Mesendoderm (in vitro differentiated cells): ENCODE results near the gene RAB6C.
"Not testable (repeated sequence)": the region's sequence is repeated elsewhere in the genome, so short reads cannot be mapped to it uniquely, and the experiment has no call there.

Source experiments
- DNase-seq: peaks from one replicate; pipeline ENCODE4 v3.0.0; 2013
- H2AK5ac ChIP-seq: 2 replicates; pipeline ENCODE4 v1.6.1; 2013; ENCODE audit warnings: low read length, inconsistent platforms
- H2BK120ac ChIP-seq: 2 replicates; pipeline ENCODE4 v1.6.1; 2013; ENCODE audit warnings: low read depth, mild to moderate bottlenecking, low read length, moderate library complexity, mixed read lengths
- H2BK15ac ChIP-seq: replicated peaks from 2 replicates; pipeline ENCODE4 v1.6.1; 2013; ENCODE audit warnings: low read depth, mild to moderate bottlenecking, moderate library complexity
- H2BK5ac ChIP-seq: 2 replicates; pipeline ENCODE4 v1.6.1; 2013; ENCODE audit warnings: low read length, inconsistent platforms
- H3K18ac ChIP-seq: 2 replicates; pipeline ENCODE4 v1.6.1; 2013; ENCODE audit warnings: mild to moderate bottlenecking, low read length, mixed read lengths
- H3K23ac ChIP-seq: one replicate; pipeline ENCODE4 v1.6.1; 2013; ENCODE audit warnings: low read length
- H3K27ac ChIP-seq: 2 replicates; pipeline ENCODE4 v1.5.1; 2013; ENCODE audit warnings: low read depth, mild to moderate bottlenecking, inconsistent platforms, low read length, moderate library complexity
- H3K27me3 ChIP-seq: 2 replicates; pipeline ENCODE4 v1.6.1; 2013; ENCODE audit warnings: low read length, control low read depth, mild to moderate bottlenecking, inconsistent platforms; ENCODE audit not compliant: insufficient read depth, poor library complexity
- H3K36me3 ChIP-seq: 2 replicates; pipeline ENCODE4 v1.6.1; 2013; ENCODE audit warnings: low read length, inconsistent platforms; ENCODE audit not compliant: control insufficient read depth, insufficient read depth
- H3K4ac ChIP-seq: one replicate; pipeline ENCODE4 v1.6.1; 2013; ENCODE audit warnings: low read depth, mild to moderate bottlenecking, low read length, moderate library complexity
- H3K4me1 ChIP-seq: 2 replicates; pipeline ENCODE4 v1.6.1; 2013; ENCODE audit warnings: low read depth, low read length, inconsistent platforms; ENCODE audit not compliant: control insufficient read depth
- H3K4me2 ChIP-seq: 2 replicates; pipeline ENCODE4 v1.6.1; 2013; ENCODE audit warnings: low read length
- H3K4me3 ChIP-seq: 2 replicates; pipeline ENCODE4 v1.5.1; 2013; ENCODE audit warnings: mild to moderate bottlenecking, low read length
- H3K56ac ChIP-seq: one replicate; pipeline ENCODE4 v1.6.1; 2013; ENCODE audit warnings: low read length
- H3K79me1 ChIP-seq: 2 replicates; pipeline ENCODE4 v1.6.1; 2013; ENCODE audit warnings: low read length, inconsistent platforms
- H3K79me2 ChIP-seq: 2 replicates; pipeline ENCODE4 v1.6.1; 2013; ENCODE audit warnings: mild to moderate bottlenecking, low read length; ENCODE audit not compliant: control insufficient read depth, insufficient read depth
- H3K9ac ChIP-seq: 2 replicates; pipeline ENCODE4 v1.6.1; 2013; ENCODE audit warnings: low read length, inconsistent platforms
- H4K5ac ChIP-seq: one replicate; pipeline ENCODE4 v1.6.1; 2013; ENCODE audit warnings: low read length
- H4K8ac ChIP-seq: one replicate; pipeline ENCODE4 v1.6.1; 2013; ENCODE audit warnings: low read depth, mild to moderate bottlenecking, control low read depth, low read length, moderate library complexity
- WGBS: extraction: QIAGEN DNeasy Blood & Tissue Kit; methylation state at CpG from one replicate; pipeline ENCODE4 v1.1.7; 2013; ENCODE audit warnings: low lambda C conversion rate, missing lambda C conversion rate; ENCODE audit not compliant: insufficient coverage; ENCODE audit errors: extremely low coverage; 5-methylcytosine and 5-hydroxymethylcytosine counted together

The RAB6C gene

DNA sequence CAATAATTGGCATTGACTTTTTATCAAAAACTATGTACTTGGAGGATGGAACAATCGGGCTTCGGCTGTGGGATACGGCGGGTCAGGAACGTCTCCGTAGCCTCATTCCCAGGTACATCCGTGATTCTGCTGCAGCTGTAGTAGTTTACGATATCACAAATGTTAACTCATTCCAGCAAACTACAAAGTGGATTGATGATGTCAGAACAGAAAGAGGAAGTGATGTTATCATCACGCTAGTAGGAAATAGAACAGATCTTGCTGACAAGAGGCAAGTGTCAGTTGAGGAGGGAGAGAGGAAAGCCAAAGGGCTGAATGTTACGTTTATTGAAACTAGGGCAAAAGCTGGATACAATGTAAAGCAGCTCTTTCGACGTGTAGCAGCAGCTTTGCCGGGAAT lies 780 bp downstream of the RAB6C start:
- not testable (repeated sequence) for H4K5ac ChIP-seq, H3K9ac ChIP-seq, H3K27me3 ChIP-seq, H3K56ac ChIP-seq, H2BK5ac ChIP-seq, H3K4me3 ChIP-seq, H3K23ac ChIP-seq, H3K27ac ChIP-seq, H2BK15ac ChIP-seq, H3K4ac ChIP-seq, H3K36me3 ChIP-seq, H4K8ac ChIP-seq, H3K4me1 ChIP-seq, H3K4me2 ChIP-seq, H2AK5ac ChIP-seq, H3K79me2 ChIP-seq, H3K79me1 ChIP-seq, H3K18ac ChIP-seq, H2BK120ac ChIP-seq, DNase-seq
- WGBS = no CpG with 5 or more reads among the region's 13 CpGs

DNA sequence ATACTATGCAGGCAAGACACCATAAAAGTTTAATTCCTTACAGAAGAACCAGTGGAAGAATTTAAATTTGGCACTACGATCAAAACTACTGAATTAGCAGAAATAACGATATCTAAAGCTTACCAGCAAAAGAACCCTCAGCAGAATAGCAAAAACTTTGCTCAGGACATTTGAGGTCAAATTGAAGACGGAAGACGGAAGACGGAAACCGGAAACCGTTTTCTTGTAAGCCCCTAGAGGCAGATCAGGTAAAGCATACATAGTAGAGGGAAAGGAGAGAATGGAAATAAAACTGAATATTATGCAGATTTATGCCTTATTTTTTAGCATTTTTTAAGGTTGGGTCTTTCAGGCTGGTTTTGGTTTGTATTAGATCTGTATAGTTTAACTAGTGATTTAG lies 2.2 kb downstream of the RAB6C start:
- H3K4me3 ChIP-seq, H3K4me1 ChIP-seq, H3K79me2 ChIP-seq, H2BK15ac ChIP-seq, H2BK5ac ChIP-seq, H3K18ac ChIP-seq, H3K27ac ChIP-seq, H2BK120ac ChIP-seq, H3K9ac ChIP-seq, H4K5ac ChIP-seq, H3K27me3 ChIP-seq, H4K8ac ChIP-seq, H3K4me2 ChIP-seq, H3K79me1 ChIP-seq, DNase-seq, H3K56ac ChIP-seq, H3K23ac ChIP-seq, H2AK5ac ChIP-seq, H3K36me3 ChIP-seq, H3K4ac ChIP-seq: not testable (repeated sequence)
- WGBS = no CpG with 5 or more reads among the region's 7 CpGs

DNA sequence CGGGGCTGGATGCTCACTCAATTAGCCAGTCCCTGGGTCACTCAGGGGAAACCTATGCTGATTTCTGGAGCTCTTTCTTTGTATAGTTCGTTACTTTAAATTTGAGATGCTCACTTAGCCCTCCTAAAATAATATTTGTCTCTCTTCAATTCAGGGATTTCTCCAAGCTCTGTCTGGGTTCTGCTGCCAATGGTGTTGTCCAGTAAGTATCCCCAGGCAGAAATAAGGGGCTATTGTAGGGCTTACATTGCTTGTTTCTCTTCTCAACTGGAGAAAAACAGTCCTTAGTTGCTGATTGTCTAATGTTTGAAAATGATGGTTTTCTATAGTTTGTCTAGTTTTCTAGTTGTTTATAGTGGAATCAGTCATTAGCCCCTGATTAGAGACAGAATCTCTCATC lies 5.0 kb downstream of the RAB6C start:
- H3K18ac ChIP-seq = no peak overlapping the region
- H3K23ac ChIP-seq = no peak overlapping the region
- H3K56ac ChIP-seq = no peak overlapping the region
- H2BK15ac ChIP-seq = no peak overlapping the region
- H3K36me3 ChIP-seq = no peaks in the 10 kb centered on the region
- H3K27ac ChIP-seq = no peak overlapping the region
- WGBS = no CpG with 5 or more reads among the region's 2 CpGs
- H2BK120ac ChIP-seq = no peak overlapping the region
- H2BK5ac ChIP-seq = no peak overlapping the region
- no peak overlapping the region for H3K4me2 ChIP-seq
- H4K5ac ChIP-seq = no peak overlapping the region
- no peaks in the 10 kb centered on the region for H3K79me1 ChIP-seq
- H3K79me2 ChIP-seq = no peaks in the 10 kb centered on the region
- no peak overlapping the region for H3K9ac ChIP-seq
- no peak overlapping the region for H4K8ac ChIP-seq
- no peaks in the 10 kb centered on the region for H3K4me1 ChIP-seq
- no peak for DNase-seq
- H3K27me3 ChIP-seq = no peaks in the 10 kb centered on the region
- no peak overlapping the region for H3K4me3 ChIP-seq
- H3K4ac ChIP-seq = no peak overlapping the region
- H2AK5ac ChIP-seq = no peak overlapping the region

DNA sequence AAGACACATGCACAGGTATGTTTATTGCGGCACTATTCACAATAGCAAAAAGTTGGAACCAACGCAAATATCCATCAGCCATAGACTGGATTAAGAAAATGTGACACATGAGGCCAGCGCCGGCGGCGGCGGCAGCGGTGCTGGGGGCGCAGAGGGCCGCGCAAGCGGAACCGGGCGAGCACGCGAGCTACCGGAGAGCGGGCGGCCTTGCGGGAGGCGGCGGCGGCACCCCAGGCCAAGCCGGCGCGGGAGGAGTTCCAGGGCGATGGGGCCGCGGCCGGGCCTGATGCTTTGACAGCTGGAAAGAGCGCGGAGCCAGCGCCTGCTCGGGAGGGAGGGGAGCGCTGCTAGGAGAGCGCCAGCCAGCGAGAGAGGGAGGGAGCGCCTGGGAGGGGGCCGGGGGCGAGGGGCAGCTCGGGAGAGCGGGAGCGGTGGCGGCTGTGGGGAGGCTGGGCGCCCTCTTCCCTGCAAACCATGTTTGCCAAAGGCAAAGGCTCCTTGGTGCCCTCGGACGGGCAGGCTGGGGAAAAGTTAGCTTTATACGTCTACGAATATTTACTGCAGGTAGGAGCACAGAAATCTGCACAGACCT lies 13.0 kb downstream of the RAB6C start:
- not testable (repeated sequence) for H3K4me3 ChIP-seq, H4K5ac ChIP-seq, H3K79me1 ChIP-seq, H2BK120ac ChIP-seq, H3K4me1 ChIP-seq, H2AK5ac ChIP-seq, H3K4me2 ChIP-seq, H3K79me2 ChIP-seq, H2BK15ac ChIP-seq, H3K18ac ChIP-seq, H3K27ac ChIP-seq, H3K23ac ChIP-seq, H3K9ac ChIP-seq, DNase-seq, H4K8ac ChIP-seq, H3K56ac ChIP-seq, H2BK5ac ChIP-seq, H3K4ac ChIP-seq, H3K36me3 ChIP-seq, H3K27me3 ChIP-seq
- no CpG with 5 or more reads among the region's 49 CpGs for WGBS

DNA sequence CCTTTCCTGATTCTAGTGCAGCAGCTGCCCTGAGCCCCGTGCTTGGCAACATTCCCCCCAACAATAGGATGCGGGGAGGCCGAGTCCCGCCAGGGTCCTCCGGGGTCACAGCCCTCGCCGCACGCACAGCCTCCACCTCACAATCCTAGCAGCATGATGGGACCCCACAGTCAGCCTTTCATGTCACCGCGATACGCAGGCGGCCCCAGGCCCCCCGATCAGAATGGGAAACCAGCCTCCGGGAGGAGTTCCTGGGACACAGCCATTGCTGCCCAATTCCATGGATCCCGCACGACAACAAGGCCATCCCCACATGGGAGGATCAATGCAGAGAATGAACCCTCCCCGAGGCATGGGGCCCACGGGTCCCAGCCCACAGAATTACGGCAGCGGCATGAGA lies 13.7 kb downstream of the RAB6C start:
- not testable (repeated sequence) for H3K27me3 ChIP-seq, H3K79me1 ChIP-seq, DNase-seq, H3K18ac ChIP-seq, H3K36me3 ChIP-seq, H3K4me1 ChIP-seq, H3K4ac ChIP-seq, H3K27ac ChIP-seq, H3K4me2 ChIP-seq, H3K56ac ChIP-seq, H4K8ac ChIP-seq, H2BK5ac ChIP-seq, H3K4me3 ChIP-seq, H2AK5ac ChIP-seq, H3K79me2 ChIP-seq, H3K23ac ChIP-seq, H2BK15ac ChIP-seq, H4K5ac ChIP-seq, H2BK120ac ChIP-seq, H3K9ac ChIP-seq
- no CpG with 5 or more reads among the region's 20 CpGs for WGBS

DNA sequence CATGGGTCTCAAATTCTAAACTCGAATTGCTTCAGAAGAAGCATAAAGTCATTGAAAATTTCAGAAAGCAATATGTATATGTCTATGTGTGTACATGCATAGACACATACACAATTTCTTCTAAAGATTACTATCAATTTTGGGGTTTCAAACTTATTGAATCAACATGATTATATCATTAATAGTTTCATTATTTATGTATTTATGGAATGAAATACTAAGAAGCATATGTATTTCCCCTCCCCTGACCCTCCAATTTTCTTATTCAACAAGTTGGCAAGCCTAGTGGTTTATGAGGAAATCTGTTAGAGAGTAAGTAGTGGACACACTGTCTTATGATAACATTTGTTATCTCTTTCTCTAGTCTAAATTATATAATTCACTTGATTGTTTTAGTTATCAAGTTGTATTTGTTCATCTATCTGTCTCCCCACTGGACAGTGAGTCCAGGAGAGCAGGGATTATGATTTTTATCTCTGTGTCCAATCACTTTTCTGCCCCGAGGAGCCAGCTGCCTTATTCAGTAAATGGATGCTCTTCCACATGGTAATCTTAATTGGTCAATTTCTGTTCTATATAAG lies 17.3 kb downstream of the RAB6C start:
- H3K27me3 ChIP-seq, H2AK5ac ChIP-seq, H3K9ac ChIP-seq, H3K79me1 ChIP-seq, H3K4me1 ChIP-seq, DNase-seq, H2BK120ac ChIP-seq, H2BK5ac ChIP-seq, H3K4me2 ChIP-seq, H4K5ac ChIP-seq, H4K8ac ChIP-seq, H3K23ac ChIP-seq, H3K79me2 ChIP-seq, H3K4me3 ChIP-seq, H3K27ac ChIP-seq, H3K4ac ChIP-seq, H3K36me3 ChIP-seq, H3K56ac ChIP-seq, H2BK15ac ChIP-seq, H3K18ac ChIP-seq: not testable (repeated sequence)
- no CpG with 5 or more reads among the region's 2 CpGs for WGBS
